HUES6 (cell line): ENCODE data around the gene MAZ.
"Not testable (repeated sequence)": the region's sequence is repeated elsewhere in the genome, so short reads cannot be mapped to it uniquely, and the experiment has no call there.

Experiments
- H3K27ac ChIP-seq: 2 replicates; pipeline ENCODE4 v1.7.0; 2013; ENCODE audit warnings: low read depth, mild to moderate bottlenecking, low read length, inconsistent platforms
- H3K27me3 ChIP-seq: 2 replicates; pipeline ENCODE4 v1.6.1; 2013; ENCODE audit warnings: low read length; ENCODE audit not compliant: control insufficient read depth, insufficient read depth
- H3K36me3 ChIP-seq: 2 replicates; pipeline ENCODE4 v1.6.1; 2013; ENCODE audit warnings: low read length; ENCODE audit not compliant: control insufficient read depth, insufficient read depth
- H3K4me1 ChIP-seq: 2 replicates; pipeline ENCODE4 v1.6.1; 2013; ENCODE audit warnings: low read length; ENCODE audit not compliant: control insufficient read depth, insufficient read depth
- H3K4me3 ChIP-seq: 2 replicates; pipeline ENCODE4 v1.5.1; 2013; ENCODE audit warnings: low read depth, low read length
- H3K9ac ChIP-seq: one replicate; pipeline ENCODE4 v1.6.1; 2013; ENCODE audit warnings: mild to moderate bottlenecking, low read length
- H3K9me3 ChIP-seq: 2 replicates; pipeline ENCODE4 v1.6.1; 2013; ENCODE audit warnings: low read depth, low read length; ENCODE audit not compliant: control insufficient read depth, insufficient read depth

Gene MAZ

DNA sequence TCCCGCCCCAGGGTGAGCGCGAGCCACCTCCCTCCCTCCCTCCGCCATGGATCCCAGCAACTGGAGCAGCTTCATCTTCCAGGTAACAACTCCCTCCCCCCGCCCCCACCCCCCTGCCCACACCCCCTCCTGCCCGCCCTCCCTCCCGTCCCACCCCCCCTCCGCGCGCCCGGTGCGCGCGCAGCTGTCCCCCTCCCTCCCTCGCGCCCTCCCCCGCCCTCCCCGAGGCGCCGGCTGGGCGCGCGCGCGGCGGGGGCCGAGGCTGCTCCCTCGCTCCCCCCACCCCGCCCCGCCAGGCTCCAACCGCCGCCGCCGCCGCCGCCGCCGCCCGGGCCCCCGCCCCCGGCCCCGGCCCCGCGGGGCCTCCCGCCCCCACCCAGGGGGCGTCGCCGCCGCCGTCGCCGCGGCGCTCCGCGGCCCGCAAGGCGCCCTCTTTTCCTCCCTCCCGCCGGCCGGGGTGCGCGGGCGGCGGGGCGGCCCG, at the start of gene MAZ:
MAZ (plus strand) TSS at position 431 of the 481 bp plus-strand sequence. CDS start 173 bp downstream, outside the sequence.
- Histone ChIP-seq H3K4me1 (peaks cover 42% of the 10 kb centered on the region), H3K27me3 (no peaks in the 10 kb centered on the region), H3K36me3 (peaks cover 63% of the 10 kb centered on the region), H3K27ac (peak within 1 kb of the TSS; percentile 85; the same call in 1 of the 2 replicates), H3K4me3 (peak within 1 kb of the TSS; percentile 79), H3K9me3 (no peaks in the 10 kb centered on the region), H3K9ac (peak within 1 kb of the TSS; percentile 95)

- H3K36me3 ChIP-seq, result no peaks in the 10 kb centered on the region
- H3K4me1 ChIP-seq, result no peaks in the 10 kb centered on the region
- H3K27me3 ChIP-seq, result no peaks in the 10 kb centered on the region
- H3K4me3 ChIP-seq, result no peak overlapping the region
- H3K9me3 ChIP-seq, result no peaks in the 10 kb centered on the region
- H3K9ac ChIP-seq, result no peak overlapping the region
- H3K27ac ChIP-seq, result no peak overlapping the region
Observed at GRCh38 chr16:29756654-29757053, 49.7 kb upstream of the MAZ start.

DNA sequence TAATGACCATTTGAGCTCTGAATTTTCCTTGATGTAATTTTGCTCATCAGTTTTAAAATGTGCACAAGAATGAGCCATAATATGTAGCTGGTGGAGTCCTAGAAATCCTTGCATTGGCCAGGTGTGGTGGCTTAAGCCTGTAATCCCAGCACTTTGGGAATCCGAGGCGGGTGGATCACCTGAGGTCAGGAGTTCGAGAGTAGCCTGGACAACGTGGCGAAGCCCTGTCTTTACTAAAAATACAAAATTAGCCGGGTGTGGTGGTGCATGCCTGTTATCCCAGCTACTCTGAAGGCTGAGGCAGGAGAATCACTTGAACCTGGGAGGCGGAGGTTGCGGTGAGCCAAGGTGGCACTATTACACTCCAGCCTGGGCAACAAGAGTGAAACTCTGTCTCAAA, 49.2 kb upstream of the MAZ start:
- H3K9me3 ChIP-seq, H3K4me1 ChIP-seq: not testable (repeated sequence)

GRCh38 chr16:29757950-29758466, 48.3 kb upstream of the MAZ start:
- Histone ChIP-seq H3K4me1 (peaks cover 4% of the 10 kb centered on the region; the same call in 1 of the 2 replicates), H3K9me3 (no peaks in the 10 kb centered on the region), H3K4me3 (no peak overlapping the region), H3K27ac (0 out of 2 replicates have a peak overlapping the region, but pooled peaks have one; percentile 33), H3K9ac (no peak overlapping the region), H3K36me3 (no peaks in the 10 kb centered on the region), H3K27me3 (no peaks in the 10 kb centered on the region)

More for the DNA sequence above, 49.2 kb upstream of the MAZ start:
- not testable (repeated sequence) for H3K9ac ChIP-seq, H3K36me3 ChIP-seq, H3K27ac ChIP-seq, H3K4me3 ChIP-seq, H3K27me3 ChIP-seq

DNA sequence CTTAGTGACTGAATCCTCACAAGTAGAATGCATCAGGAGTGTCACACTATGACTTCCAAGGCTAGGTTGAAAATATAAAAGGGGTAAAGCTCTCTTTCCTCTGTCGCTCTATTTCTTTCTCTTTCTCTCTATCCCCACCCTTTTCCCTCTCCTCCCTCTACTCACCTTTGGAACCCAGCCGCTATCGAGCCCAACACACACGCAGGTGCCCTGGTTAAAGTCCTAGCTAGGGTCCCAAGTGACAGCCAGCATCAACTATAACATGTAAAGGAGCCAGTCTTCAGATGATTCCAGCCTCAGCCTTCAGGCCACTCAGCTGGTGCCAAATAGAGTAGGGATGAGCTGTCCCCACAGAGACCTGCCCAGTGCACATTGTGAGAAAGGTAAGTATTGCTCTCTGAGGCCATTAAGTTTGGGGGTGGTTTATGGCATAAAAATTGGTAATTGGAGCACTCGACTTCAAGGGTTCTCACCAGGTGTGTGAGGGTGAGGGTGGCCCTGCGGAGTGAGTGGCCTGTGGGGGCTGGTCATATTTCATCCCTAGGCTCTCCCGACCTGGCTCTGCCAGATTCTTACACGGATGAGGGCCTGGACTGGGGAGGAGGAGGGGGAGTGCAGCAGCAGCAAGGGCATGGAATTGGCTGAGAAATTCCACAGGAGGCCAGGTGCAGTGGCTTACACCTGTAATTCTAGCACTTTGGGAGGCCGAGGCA, 45.6 kb upstream of the MAZ start:
- H3K9ac ChIP-seq, result no peak overlapping the region
- H3K4me3 ChIP-seq, result no peak overlapping the region
- H3K27ac ChIP-seq, result no peak overlapping the region
- H3K36me3 ChIP-seq, result no peaks in the 10 kb centered on the region
- H3K4me1 ChIP-seq, result peaks cover 4% of the 10 kb centered on the region; the same call in 1 of the 2 replicates
- no peaks in the 10 kb centered on the region for H3K27me3 ChIP-seq
- no peaks in the 10 kb centered on the region for H3K9me3 ChIP-seq

GRCh38 chr16:29761280-29761651, 45.1 kb upstream of the MAZ start:
- not testable (repeated sequence) for H3K27me3 ChIP-seq, H3K4me1 ChIP-seq, H3K4me3 ChIP-seq, H3K36me3 ChIP-seq, H3K9me3 ChIP-seq, H3K9ac ChIP-seq, H3K27ac ChIP-seq

DNA sequence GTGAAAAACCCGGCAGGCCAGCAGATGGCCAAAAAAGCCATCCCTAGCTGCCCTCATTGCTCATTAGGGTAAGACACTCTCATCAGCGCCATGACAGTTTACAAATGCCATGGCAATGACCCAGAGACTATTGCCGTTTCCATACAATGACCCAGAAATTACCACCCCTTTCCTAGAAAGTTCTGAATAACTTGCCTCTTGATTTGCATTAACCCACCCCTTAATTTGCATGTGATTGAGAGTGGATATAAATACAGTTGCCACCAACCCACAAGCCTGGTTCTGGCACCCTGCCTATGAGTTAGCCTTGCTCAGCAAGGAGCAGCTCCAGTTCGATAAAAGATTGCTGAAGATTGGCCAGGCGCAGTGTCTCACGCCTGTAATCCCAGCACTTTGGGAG, 44.4 kb upstream of the MAZ start:
- Histone ChIP-seq H3K4me3 (no peak overlapping the region), H3K4me1 (peaks cover 4% of the 10 kb centered on the region; the same call in 1 of the 2 replicates), H3K27ac (no peak overlapping the region), H3K27me3 (no peaks in the 10 kb centered on the region), H3K36me3 (no peaks in the 10 kb centered on the region), H3K9ac (no peak overlapping the region), H3K9me3 (no peaks in the 10 kb centered on the region)

GRCh38 chr16:29763326-29763725, 43.0 kb upstream of the MAZ start:
- no peaks in the 10 kb centered on the region for H3K36me3 ChIP-seq
- H3K27me3 ChIP-seq, result no peaks in the 10 kb centered on the region
- no peaks in the 10 kb centered on the region for H3K9me3 ChIP-seq
- H3K27ac ChIP-seq, result no peak overlapping the region
- H3K9ac ChIP-seq, result no peak overlapping the region
- no peak overlapping the region for H3K4me3 ChIP-seq
- peaks cover 4% of the 10 kb centered on the region; the same call in 1 of the 2 replicates for H3K4me1 ChIP-seq

DNA sequence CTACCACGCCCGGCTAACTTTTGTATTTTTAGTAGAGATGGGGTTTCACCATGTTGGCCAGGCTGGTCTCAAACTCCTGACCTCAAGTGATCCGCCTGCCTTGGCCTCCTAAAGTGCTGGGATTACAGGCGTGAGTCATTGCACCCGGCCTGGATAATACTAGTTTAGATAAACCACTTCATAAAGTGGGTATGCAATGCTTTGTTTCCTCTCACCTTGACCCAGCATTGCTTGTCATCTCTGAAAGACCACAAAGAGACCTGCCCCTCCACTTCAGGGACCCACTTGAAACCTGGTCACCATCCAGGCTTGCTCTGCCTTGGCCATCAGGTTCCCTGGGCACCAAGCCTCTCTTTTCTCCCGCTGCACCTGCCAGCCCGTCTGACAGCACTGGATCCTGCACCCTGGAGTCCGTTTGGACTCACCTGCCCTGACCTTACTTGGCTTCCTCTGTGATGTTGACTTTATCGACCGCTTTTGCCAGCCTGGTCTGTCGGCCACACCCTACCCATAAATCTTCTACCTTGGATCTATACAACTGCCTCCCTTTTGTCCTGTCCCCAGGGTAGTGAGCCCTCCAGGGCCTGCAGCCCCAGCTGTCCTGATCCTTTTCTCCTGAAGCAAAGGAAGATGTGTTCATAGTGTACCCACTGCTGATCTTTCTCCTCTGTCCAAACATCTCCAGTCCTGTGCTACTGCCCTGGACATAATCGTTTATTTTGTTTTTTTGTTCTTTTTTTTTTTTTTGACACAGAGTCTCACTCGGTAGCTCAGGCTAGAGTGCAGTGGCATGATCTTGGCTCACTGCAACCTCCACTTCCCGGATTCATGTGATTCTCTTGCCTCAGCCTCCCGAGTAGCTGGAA, 40.9 kb upstream of the MAZ start:
- Histone ChIP-seq H3K27me3 (no peaks in the 10 kb centered on the region), H3K4me3 (no peak overlapping the region), H3K9me3 (no peaks in the 10 kb centered on the region), H3K27ac (no peak overlapping the region), H3K9ac (no peak overlapping the region), H3K4me1 (peaks cover 4% of the 10 kb centered on the region; the same call in 1 of the 2 replicates), H3K36me3 (no peaks in the 10 kb centered on the region)

DNA sequence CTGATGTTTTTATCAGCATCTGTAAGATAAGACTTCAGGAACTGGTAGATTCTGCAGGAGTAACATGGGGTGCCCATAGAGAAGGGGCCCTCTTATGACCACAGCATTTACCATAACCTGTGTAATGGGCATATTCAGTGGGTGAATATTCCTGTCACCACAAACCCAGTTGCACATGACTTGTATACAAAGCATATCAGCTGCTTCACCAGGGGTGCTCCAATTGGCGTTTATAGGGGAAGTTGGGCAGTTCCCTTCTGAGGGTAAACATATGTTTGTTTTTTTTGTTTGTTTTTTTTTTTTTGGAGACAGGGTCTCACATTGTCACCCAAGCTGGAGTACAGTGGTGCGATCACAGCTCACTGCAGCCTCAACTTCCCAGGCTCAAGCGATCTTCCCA, 39.8 kb upstream of the MAZ start:
- Histone ChIP-seq H3K27ac (no peak overlapping the region), H3K9me3 (no peaks in the 10 kb centered on the region), H3K4me3 (no peak overlapping the region), H3K9ac (no peak overlapping the region), H3K27me3 (no peaks in the 10 kb centered on the region), H3K4me1 (peaks cover 4% of the 10 kb centered on the region; the same call in 1 of the 2 replicates), H3K36me3 (no peaks in the 10 kb centered on the region)

DNA sequence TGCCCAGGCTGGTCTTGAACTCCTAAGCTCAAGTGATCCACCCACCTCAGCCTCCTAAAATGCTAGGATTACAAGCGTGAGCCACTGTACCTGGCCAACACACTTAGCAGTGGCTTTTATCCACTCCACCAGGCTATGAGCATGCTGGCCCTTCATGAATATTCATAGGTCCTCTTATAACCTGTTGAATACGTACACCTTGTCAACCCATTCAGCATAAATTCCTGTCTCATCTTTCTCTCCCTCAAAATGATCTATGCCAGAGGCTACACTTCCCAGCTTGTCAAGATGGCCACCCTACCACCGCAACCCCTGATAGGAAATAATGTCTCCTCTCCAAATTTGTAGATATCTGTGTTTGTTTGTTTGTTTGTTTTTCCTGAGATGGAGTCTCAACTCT, 39.3 kb upstream of the MAZ start:
- no peaks in the 10 kb centered on the region for H3K27me3 ChIP-seq
- H3K9ac ChIP-seq, result no peak overlapping the region
- H3K9me3 ChIP-seq, result no peaks in the 10 kb centered on the region
- no peak overlapping the region for H3K4me3 ChIP-seq
- H3K36me3 ChIP-seq, result no peaks in the 10 kb centered on the region
- no peak overlapping the region for H3K27ac ChIP-seq
- no peaks in the 10 kb centered on the region; the same call in 1 of the 2 replicates for H3K4me1 ChIP-seq
